ENCODE results near the gene CASK.

CASK gene

DNA sequence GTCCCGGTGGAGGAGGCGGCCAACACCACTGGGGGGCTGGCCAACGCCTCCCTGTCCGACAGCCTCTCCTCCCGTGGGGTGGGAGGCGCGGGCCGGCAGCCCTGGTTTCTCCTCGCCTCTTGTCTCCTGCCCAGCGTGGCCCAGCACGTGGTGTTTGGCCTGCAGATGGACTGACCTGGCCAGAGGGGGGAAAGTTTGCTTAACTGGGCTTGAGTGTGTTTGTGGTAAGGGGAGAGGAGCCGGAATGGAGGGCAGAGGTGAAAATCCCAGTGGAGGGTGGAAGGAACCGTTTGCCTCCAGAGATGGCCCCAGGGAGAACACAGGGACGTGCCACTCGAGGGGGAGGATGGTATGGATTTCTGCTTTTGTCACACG is 448.6 kb downstream of the CASK start:
- TF ChIP-seq, protein P1, sequence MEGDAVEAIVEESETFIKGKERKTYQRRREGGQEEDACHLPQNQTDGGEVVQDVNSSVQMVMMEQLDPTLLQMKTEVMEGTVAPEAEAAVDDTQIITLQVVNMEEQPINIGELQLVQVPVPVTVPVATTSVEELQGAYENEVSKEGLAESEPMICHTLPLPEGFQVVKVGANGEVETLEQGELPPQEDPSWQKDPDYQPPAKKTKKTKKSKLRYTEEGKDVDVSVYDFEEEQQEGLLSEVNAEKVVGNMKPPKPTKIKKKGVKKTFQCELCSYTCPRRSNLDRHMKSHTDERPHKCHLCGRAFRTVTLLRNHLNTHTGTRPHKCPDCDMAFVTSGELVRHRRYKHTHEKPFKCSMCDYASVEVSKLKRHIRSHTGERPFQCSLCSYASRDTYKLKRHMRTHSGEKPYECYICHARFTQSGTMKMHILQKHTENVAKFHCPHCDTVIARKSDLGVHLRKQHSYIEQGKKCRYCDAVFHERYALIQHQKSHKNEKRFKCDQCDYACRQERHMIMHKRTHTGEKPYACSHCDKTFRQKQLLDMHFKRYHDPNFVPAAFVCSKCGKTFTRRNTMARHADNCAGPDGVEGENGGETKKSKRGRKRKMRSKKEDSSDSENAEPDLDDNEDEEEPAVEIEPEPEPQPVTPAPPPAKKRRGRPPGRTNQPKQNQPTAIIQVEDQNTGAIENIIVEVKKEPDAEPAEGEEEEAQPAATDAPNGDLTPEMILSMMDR (IDR thresholded peaks at IDR 0.05; ENCODE audit: low read depth, low read length) = no peak
- no peak overlapping the region for H3K4me3 ChIP-seq (replicated peaks in 1 of 2; ENCODE audit: low read depth in 2 of 2, low read length in 2 of 2)
- no peak for DNase-seq (ENCODE audit: low read depth in 2 of 2)

DNA sequence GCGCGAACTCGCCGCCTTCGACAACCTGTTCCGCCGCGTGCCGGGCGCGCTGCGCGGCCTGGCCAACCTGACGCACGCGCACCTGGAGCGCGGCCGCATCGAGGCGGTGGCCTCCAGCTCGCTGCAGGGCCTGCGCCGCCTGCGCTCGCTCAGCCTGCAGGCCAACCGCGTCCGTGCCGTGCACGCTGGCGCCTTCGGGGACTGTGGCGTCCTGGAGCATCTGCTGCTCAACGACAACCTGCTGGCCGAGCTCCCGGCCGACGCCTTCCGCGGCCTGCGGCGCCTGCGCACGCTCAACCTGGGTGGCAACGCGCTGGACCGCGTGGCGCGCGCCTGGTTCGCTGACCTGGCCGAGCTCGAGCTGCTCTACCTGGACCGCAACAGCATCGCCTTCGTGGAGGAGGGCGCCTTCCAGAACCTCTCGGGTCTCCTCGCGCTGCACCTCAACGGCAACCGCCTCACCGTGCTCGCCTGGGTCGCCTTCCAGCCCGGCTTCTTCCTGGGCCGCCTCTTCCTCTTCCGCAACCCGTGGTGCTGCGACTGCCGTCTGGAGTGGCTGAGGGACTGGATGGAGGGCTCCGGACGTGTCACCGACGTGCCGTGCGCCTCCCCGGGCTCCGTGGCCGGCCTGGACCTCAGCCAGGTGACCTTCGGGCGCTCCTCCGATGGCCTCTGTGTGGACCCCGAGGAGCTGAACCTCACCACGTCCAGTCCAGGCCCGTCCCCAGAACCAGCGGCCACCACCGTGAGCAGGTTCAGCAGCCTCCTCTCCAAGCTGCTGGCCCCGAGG is 449.2 kb downstream of the CASK start:
- TF ChIP-seq, protein P1 (IDR thresholded peaks at IDR 0.05; ENCODE audit: low read depth, low read length) = no peak
- no peak overlapping the region for H3K4me3 ChIP-seq (replicated peaks in 1 of 2; ENCODE audit: low read depth in 2 of 2, low read length in 2 of 2)
- no peak for DNase-seq (ENCODE audit: low read depth in 2 of 2)

DNA sequence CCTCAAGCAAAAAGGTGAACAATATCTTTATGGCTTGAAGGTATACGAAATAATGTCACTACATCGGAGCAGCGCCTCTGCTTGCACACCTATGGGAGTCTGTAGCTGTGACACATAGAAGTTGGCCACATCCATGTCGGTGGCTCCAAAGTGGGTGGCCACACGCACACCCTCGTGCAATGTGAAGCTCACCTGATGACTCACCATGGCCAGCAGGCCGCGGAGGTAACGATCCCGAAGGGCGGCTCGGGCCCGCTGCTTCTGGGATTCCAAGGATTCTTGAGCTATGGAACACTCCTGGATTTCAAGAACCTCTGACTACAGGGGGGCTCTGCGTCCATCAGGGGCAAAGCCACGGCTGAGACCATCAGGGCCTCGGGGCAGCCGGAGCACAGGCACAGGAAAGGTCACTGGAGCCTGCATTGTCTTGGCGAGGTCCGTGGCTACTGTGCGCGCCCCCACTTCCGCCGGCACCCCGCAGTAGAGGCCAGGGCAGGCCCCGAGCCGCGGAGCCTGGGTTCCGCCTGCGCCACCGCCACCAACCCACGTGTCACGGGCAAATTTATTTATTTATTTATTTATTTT is 451.0 kb downstream of the CASK start:
- TF ChIP-seq, protein P1 (IDR thresholded peaks at IDR 0.05; ENCODE audit: low read depth, low read length) = no peak

DNA sequence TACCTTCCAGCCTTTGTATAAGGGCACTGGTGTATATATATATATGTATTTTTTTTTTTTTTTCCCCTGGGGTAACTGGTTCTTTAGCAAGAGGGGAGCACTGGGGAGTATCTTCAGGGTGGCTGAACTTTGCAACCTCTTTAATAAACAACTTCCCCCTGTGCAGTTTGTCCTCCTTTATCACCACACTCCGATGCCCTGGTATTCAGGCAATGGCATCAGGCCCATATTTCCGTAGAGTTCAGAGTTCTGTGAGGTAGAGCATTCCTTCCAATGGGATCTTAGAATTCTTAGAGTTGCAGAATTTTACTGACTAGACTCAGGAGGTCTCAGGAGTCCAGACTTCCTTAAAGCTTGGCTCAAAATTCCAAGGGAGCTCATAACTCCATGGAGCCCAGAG is 451.6 kb downstream of the CASK start:
- no peak overlapping the region for H3K4me3 ChIP-seq (replicated peaks in 1 of 2; ENCODE audit: low read depth in 2 of 2, low read length in 2 of 2)
- TF ChIP-seq, protein P1 (IDR thresholded peaks at IDR 0.05; ENCODE audit: low read depth, low read length) = no peak
- DNase-seq (ENCODE audit: low read depth in 2 of 2) = no peak

More for the DNA sequence above, 451.0 kb downstream of the CASK start:
- no peak for DNase-seq (ENCODE audit: low read depth in 2 of 2)
- H3K4me3 ChIP-seq (replicated peaks in 1 of 2; ENCODE audit: low read depth in 2 of 2, low read length in 2 of 2) = no peak overlapping the region

DNA sequence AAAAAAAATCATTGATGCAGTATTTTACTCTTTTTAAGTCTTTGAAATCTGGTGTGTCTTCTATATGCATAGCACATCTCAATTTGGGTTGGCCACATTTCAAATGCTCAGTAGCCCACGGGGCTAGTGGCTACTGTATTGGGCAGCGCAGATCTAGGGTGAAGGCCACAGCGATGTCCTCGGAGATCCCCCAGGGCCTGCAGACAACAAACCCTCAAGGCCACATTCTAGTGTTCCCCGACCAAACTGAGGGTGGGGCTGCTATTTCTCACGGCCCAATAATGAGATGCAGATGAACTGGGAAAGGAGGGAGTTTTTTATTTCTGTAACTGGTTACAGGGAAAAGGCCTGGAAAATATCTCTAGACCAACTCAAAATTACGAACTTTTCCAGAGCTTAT is 452.6 kb downstream of the CASK start:
- TF ChIP-seq, protein P1 (IDR thresholded peaks at IDR 0.05; ENCODE audit: low read depth, low read length) = no peak
- no peak for DNase-seq (ENCODE audit: low read depth in 2 of 2)
- no peak overlapping the region for H3K4me3 ChIP-seq (replicated peaks in 1 of 2; ENCODE audit: low read depth in 2 of 2, low read length in 2 of 2)

DNA sequence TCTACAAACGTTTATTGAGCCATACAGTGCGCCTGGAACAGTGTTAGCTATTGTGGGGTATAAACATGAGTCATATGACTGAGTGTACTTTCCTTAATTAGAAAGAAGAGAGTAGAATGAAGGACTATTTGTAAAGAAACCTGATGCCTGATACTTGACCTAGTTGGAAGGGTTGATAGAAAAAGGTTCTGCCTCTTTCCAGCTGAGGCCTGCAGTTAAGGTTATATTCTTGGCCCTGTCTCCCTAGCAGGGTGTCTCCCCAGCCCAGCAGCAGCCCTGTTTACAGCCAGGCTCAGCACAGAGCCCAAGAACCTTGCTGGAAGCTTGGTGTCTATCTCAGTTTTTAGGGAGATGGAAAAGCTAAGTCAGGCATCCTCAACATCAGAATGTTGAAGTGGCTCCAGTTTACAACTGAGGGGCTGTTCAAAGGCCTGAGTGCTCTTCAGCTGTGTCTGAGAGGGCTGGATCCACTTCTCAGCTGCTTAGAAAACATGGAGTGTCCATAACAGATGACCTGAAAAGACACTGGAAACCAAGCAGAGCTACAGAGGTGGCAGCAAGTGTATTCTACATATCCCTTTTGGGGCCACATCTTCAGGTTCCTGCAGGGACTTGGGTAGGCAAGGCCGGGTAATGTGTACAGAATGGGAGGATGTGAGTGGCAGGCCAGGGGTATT is 454.6 kb downstream of the CASK start:
- TF ChIP-seq, protein P1 (IDR thresholded peaks at IDR 0.05; ENCODE audit: low read depth, low read length) = no peak

More for the DNA sequence above, 454.6 kb downstream of the CASK start:
- no peak overlapping the region for H3K4me3 ChIP-seq (replicated peaks in 1 of 2; ENCODE audit: low read depth in 2 of 2, low read length in 2 of 2)
- DNase-seq (ENCODE audit: low read depth in 2 of 2) = peak; percentile 17 to 68

All from cardiac fibroblast (primary cell).